SK-N-SH treated with all-trans-retinoic acid at 6 μM for 48 hours (cell line): ENCODE measurements around the gene METTL27.
"Not testable (repeated sequence)": the region's sequence is repeated elsewhere in the genome, so short reads cannot be mapped to it uniquely, and the experiment has no call there.

ENCODE experiments used
- ATAC-seq: fragments of 200-7000 bp; cut with Tn5 transposase; 3 replicates; pipeline ENCODE4 v1.9.1; 2020; ENCODE audit warnings: mild to moderate bottlenecking, moderate library complexity
- ARNTL ChIP-seq: fragments of 450-650 bp; formaldehyde crosslinking; IDR thresholded peaks from 2 replicates; pipeline ENCODE4 v1.5.0; 2020; ENCODE audit warnings: low read depth, mild to moderate bottlenecking, moderate library complexity, borderline replicate concordance
- BACH2 ChIP-seq: fragments of 250-450 bp; sonication (Bioruptor Pico); IDR thresholded peaks from 2 replicates; pipeline ENCODE4 v1.9.0; 2021; ENCODE audit warnings: mild to moderate bottlenecking, borderline replicate concordance
- CREB5 ChIP-seq: fragments of 250-450 bp; sonication (Bioruptor Pico); IDR thresholded peaks from 2 replicates; pipeline ENCODE4 v1.5.1; 2020; ENCODE audit warnings: low read depth, mild to moderate bottlenecking, moderate library complexity
- CSDC2 ChIP-seq: fragments of 250-450 bp; sonication (Bioruptor Pico); IDR thresholded peaks from 2 replicates; pipeline ENCODE4 v1.5.0; 2020; ENCODE audit warnings: mild to moderate bottlenecking, moderate library complexity
- ESRRG ChIP-seq: fragments of 250-450 bp; sonication (Bioruptor Pico); IDR thresholded peaks from 2 replicates; pipeline ENCODE4 v1.6.1; 2021; ENCODE audit warnings: mild to moderate bottlenecking
- GLIS3 ChIP-seq: fragments of 250-450 bp; sonication (Bioruptor Pico); IDR thresholded peaks from 2 replicates; pipeline ENCODE4 v1.5.0; 2020; ENCODE audit warnings: mild to moderate bottlenecking, moderate library complexity
- OSR1 ChIP-seq: fragments of 250-450 bp; sonication (Bioruptor Pico); IDR thresholded peaks from 2 replicates; pipeline ENCODE4 v1.8.0; 2022; ENCODE audit warnings: moderate library complexity, mild to moderate bottlenecking, inconsistent platforms
- PPARA ChIP-seq: fragments of 250-450 bp; sonication (Bioruptor Pico); IDR thresholded peaks from 2 replicates; pipeline ENCODE4 v1.5.0; 2020; ENCODE audit warnings: mild to moderate bottlenecking, borderline replicate concordance
- RARB ChIP-seq: fragments of 250-450 bp; sonication (Bioruptor Pico); IDR thresholded peaks from 2 replicates; pipeline ENCODE4 v1.8.0; 2021; ENCODE audit warnings: mild to moderate bottlenecking, moderate library complexity
- SNAI2 ChIP-seq: fragments of 250-450 bp; sonication (Bioruptor Pico); IDR thresholded peaks from 2 replicates; pipeline ENCODE4 v1.5.0; 2020; ENCODE audit warnings: mild to moderate bottlenecking, moderate library complexity
- TCF4 ChIP-seq: fragments of 250-450 bp; sonication (Bioruptor Pico); IDR thresholded peaks from 2 replicates; pipeline ENCODE4 v1.8.0; 2021; ENCODE audit warnings: mild to moderate bottlenecking, moderate library complexity, borderline replicate concordance
- TOX ChIP-seq: fragments of 250-450 bp; sonication (Bioruptor Pico); IDR thresholded peaks from 2 replicates; pipeline ENCODE4 v1.8.0; 2021; ENCODE audit warnings: mild to moderate bottlenecking, moderate library complexity, borderline replicate concordance
- TSHZ2 ChIP-seq: fragments of 250-450 bp; sonication (Bioruptor Pico); IDR thresholded peaks from 2 replicates; pipeline ENCODE4 v1.5.0; 2020; ENCODE audit warnings: mild to moderate bottlenecking, moderate library complexity
- ZC3H10 ChIP-seq: fragments of 250-450 bp; sonication (Bioruptor Pico); IDR thresholded peaks from 2 replicates; pipeline ENCODE4 v1.5.1; 2021; ENCODE audit warnings: mild to moderate bottlenecking, moderate library complexity
- ZNF565 ChIP-seq: fragments of 450-650 bp; formaldehyde crosslinking; conservative IDR thresholded peaks from 2 replicates; pipeline ENCODE4 v1.5.0; 2020; ENCODE audit warnings: low read depth, mild to moderate bottlenecking, moderate library complexity
- ZNF70 ChIP-seq: fragments of 450-650 bp; formaldehyde crosslinking; IDR thresholded peaks from 2 replicates; pipeline ENCODE4 v1.5.0; 2020; ENCODE audit warnings: mild to moderate bottlenecking, moderate library complexity

Gene METTL27

GRCh38 chr7:73823873-73824592 is 18.3 kb downstream of the METTL27 start:
- no peak for ATAC-seq
- TF ChIP-seq ZNF70 (CRISPR knock-in tag) = no peak
- no peak for TF ChIP-seq CSDC2 (CRISPR knock-in tag)
- TF ChIP-seq OSR1 (CRISPR knock-in tag) = no peak
- no peak for TF ChIP-seq SNAI2 (CRISPR knock-in tag)
- TF ChIP-seq TOX (CRISPR knock-in tag) = no peak
- no peak for TF ChIP-seq RARB (CRISPR knock-in tag)
- TF ChIP-seq ESRRG (CRISPR knock-in tag) = no peak
- TF ChIP-seq ZNF565 (CRISPR knock-in tag) = no peak
- no peak for TF ChIP-seq CREB5 (CRISPR knock-in tag)
- no peak for TF ChIP-seq TCF4 (CRISPR knock-in tag)
- no peak for TF ChIP-seq BACH2 (CRISPR knock-in tag)

GRCh38 chr7:73823257-73823656 is 19.1 kb downstream of the METTL27 start:
- TF ChIP-seq OSR1 (CRISPR knock-in tag) = no peak
- no peak for ATAC-seq

GRCh38 chr7:73822319-73823173 is 19.8 kb downstream of the METTL27 start:
- ATAC-seq = peak; percentile 93
- no peak for TF ChIP-seq CREB5 (CRISPR knock-in tag)
- TF ChIP-seq GLIS3 (CRISPR knock-in tag) = no peak
- no peak for TF ChIP-seq ARNTL (CRISPR knock-in tag)
- peak; percentile 88 for TF ChIP-seq ZNF70 (CRISPR knock-in tag)
- TF ChIP-seq ZNF565 (CRISPR knock-in tag) = no peak

- ATAC-seq = not testable (repeated sequence)
These were observed 20.6 kb downstream of the METTL27 start for GRCh38 chr7:73821597-73822285.

- ATAC-seq = no peak
- TF ChIP-seq CREB5 (CRISPR knock-in tag) (no peak), PPARA (CRISPR knock-in tag) (no peak), RARB (CRISPR knock-in tag) (no peak), GLIS3 (CRISPR knock-in tag) (no peak), CSDC2 (CRISPR knock-in tag) (no peak), TSHZ2 (CRISPR knock-in tag) (no peak), TOX (CRISPR knock-in tag) (no peak), ESRRG (CRISPR knock-in tag) (no peak), ZC3H10 (CRISPR knock-in tag) (no peak), TCF4 (CRISPR knock-in tag) (no peak), ZNF70 (CRISPR knock-in tag) (no peak)
- TF ChIP-seq, all 23 proteins: peak for 0
These were observed 22.3 kb downstream of the METTL27 start for GRCh38 chr7:73820013-73820412.
